ENCODE data around the gene HLA-G.
A peak's percentile ranks its signal among the peaks of the same experiment; 100 is the strongest.
"Not testable (repeated sequence)": the region's sequence is repeated elsewhere in the genome, so short reads cannot be mapped to it uniquely, and the experiment has no call there.

Gene HLA-G

DNA sequence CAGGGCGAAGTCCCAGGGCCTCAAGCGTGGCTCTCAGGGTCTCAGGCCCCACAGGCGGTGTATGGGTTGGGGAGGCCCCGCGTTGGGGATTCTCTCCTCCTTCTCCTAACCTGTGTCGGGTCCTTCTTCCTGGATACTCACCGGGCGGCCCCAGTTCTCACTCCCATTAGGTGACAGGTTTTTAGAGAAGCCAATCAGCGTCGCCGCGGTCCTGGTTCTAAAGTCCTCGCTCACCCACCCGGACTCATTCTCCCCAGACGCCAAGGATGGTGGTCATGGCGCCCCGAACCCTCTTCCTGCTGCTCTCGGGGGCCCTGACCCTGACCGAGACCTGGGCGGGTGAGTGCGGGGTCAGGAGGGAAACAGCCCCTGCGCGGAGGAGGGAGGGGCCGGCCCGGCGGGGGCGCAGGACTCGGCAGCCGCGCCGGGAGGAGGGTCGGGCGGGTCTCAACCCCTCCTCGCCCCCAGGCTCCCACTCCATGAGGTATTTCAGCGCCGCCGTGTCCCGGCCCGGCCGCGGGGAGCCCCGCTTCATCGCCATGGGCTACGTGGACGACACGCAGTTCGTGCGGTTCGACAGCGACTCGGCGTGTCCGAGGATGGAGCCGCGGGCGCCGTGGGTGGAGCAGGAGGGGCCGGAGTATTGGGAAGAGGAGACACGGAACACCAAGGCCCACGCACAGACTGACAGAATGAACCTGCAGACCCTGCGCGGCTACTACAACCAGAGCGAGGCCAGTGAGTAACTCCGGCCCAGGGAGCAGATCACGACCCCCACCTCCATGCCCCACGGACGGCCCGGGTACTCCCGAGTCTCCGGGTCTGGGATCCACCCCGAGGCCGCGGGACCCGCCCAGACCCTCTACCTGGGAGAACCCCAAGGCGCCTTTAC lies at the start of gene HLA-G:
Gene HLA-G, plus strand, starts transcription at position 247 of the 892 bp plus-strand sequence. Its CDS starts 20 bp downstream, at position 267.
- no peak for DNase-seq

DNA sequence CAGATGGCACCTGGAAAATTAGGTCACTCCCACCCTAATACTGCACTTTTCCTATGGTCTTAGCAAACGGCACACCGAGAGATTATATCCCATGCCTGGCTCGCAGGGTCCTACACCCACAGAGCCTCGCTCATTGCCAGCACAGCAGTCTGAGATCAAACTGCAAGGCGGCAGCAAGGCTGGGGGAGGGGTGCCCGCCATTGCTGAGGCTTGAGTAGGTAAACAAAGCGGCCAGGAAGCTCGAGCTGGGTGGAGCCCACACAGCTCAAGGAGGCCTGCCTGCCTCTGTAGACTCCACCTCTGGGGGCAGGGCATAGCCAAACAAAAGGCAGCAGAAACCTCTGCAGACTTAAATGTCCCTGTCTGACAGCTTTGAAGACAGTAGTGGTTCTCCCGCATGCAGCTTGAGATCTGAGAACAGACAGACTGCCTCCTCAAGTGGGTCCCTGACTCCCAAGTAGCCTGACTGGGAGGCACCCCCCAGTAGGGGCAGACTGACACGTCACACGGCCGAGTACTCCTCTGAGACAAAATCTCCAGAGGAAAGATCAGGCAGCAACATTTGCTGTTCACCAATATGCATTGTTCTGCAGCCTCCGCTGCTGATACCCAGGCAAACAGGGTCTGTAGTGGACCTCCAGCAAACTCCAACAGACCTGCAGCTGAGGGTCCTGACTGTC lies 47.5 kb upstream of the HLA-G start:
- not testable (repeated sequence) for DNase-seq

DNA sequence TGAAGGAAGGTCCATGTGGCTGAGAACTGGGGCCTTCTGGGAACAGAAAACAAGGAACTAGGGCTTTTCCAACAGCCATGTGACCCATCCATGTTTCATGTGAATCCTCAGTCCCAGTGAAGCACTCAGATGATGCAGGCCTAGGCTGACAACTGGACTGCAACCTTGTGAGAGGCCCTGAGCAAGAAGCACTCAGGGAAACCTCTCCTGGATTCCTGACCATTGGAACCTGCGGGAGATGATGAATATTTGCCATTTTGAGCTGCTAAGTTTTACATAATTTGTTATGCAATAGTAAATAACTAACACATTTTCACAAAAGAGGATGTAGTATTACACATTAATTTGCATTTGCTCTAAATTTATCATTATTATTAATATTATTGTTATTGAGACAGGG lies 38.4 kb upstream of the HLA-G start:
- no peak for DNase-seq

GRCh38 chr6:29790626-29791025 lies 37.0 kb upstream of the HLA-G start:
- no peak for DNase-seq

- DNase-seq, result no peak
These were observed 36.5 kb upstream of the HLA-G start for GRCh38 chr6:29791162-29791561.

- no peak for DNase-seq
These were observed 35.9 kb upstream of the HLA-G start for GRCh38 chr6:29791786-29792122.

DNA sequence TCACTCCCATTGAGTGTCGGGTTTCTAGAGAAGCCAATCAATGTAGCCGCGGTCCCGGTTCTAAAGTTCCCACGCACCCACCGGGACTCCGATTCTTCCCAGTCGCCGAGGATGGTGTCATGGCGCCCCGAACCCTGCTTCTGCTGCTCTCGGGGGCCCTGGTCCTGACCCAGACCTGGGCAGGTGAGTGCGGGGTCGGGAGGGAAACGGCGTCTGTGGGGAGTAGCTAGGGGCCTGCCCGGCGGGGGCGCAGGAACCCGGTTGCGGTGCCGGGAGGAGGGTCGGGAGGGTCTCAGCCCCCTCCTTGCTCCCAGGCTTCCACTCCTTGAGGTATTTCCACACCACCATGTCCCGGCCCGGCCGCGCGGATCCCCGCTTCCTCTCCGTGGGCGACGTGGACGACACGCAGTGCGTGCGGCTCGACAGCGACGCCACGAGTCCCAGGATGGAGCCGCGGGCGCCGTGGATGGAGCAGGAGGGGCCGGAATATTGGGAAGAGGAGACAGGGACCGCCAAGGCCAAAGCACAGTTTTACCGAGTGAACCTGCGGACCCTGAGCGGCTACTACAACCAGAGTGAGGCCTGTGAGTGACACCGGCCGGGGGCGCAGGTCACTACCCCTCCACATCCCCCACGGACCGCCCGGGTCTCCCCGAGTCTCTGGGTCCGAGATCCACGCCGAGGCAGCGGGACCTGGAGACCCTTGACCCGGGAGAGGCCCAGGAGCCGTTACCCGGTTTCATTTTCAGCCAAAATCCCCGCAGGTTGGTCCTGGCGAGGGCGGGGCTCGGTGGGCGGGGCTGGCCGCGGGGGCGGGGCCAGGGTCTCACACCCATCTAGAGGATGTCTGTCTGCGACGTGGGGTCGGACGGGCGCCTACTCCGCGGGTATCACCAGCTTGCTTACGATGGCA lies 35.2 kb upstream of the HLA-G start:
- DNase-seq, result peak; percentile 66

DNA sequence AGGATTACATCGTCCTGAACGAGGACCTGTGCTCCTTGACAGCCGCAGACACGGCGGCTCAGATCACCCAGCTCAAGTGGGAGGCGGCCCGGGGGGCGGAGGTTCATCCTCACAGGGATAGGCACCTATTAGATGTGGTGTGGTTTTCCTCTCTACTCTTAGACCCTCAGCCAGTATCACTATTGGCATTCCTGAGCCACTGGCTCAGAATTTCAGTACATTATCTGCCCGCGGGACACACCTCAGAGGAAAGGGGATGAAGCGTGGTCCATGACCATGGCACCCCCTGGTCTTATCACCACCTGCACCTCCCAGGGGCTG lies 34.6 kb upstream of the HLA-G start:
- DNase-seq, result no peak

DNA sequence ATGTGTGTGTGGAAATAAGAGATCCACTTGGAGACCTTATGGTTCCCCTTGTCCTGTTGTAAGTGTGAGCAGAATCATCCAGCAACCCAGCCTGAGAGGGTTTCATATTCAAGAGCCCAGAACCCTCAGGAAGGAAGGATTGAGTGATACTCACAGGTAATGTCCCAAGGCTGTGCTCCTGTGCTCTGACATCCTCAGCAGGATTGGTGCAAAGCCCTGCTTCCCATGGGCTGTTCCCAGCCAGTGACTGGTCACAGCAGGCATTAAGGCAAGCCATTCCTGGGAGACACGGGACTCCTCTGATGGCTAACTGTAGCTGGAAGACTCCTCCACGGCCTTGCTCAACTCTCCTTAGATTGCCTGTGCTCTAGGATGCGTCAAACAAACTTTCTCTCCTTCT lies 33.8 kb upstream of the HLA-G start:
- DNase-seq, result no peak

DNA sequence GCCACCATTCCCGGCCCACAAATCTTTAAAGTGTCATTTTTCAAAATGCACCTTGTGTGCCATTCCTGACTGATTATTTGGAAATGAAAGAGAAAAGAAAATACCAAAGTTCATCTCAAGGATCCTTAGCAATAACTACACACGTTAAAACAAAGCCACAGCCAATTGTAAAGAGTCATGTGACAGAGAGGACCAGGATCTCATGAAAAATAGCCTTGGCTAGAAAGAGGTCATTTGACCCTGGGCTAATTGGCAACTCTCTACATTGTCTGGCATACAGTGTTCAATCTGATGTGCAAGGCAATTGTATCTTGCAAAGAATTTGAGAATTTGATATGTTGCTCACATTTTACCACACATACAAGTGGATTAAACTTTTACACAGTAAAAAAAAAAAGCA lies 31.6 kb upstream of the HLA-G start:
- DNase-seq, result no peak

DNA sequence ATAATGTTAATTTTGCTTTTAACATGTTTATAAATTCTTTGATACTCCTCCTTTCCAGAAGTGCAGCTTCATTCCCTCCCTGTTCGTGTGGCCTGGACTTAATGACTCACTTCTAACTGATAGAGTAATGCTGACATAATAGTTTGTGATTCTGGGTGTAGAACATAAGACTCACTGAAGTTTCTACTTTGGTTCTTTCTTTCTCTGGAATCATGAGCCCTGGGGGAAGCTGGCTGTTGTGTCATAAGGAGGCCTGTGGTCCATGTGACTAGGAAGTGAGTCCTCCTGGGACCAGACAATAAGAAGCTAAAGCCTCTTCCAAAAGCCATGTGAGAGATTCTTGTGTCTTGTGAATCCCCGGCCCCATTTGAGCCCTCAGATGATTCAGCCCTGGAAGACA lies 30.5 kb upstream of the HLA-G start:
- no peak for DNase-seq

DNA sequence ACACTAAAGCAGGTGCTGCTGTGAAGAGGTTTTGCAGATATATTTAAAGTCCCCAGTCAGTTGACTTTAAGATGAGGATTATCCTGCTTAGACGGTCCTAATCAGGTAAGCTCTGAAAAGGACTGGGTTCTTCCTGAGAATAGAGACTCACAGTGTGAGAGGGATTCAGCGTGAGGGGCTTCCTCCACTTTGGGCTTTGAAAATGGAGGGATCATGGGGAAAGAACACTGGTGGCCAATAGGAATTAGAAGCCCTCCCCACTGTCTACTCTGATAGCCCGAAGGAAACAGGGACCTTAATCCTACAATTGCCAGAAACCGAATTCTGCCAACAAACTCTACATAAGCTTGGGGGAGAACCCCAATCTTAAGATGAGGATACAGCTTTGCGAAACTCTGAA lies 29.7 kb upstream of the HLA-G start:
- no peak for DNase-seq

DNA sequence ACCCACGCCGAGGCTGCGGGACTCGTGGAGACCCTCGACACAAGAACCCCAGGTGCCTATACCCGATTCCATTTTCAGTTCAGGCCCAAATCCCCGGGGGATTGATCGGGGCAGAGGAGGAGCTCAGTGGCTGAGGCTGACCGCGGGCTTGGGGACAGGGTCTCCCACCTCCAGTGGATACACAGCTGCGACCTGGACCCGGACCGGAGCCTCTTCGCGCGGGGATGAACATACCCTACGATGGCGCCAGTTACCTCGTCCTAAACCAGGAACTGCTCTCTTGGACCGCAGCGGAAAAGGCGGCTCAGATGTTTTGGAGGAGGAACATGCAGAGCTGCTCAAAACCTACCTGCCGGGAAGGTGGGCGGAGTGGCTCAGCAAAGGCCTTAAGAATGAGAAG lies 27.4 kb upstream of the HLA-G start:
- DNase-seq, result no peak

DNA sequence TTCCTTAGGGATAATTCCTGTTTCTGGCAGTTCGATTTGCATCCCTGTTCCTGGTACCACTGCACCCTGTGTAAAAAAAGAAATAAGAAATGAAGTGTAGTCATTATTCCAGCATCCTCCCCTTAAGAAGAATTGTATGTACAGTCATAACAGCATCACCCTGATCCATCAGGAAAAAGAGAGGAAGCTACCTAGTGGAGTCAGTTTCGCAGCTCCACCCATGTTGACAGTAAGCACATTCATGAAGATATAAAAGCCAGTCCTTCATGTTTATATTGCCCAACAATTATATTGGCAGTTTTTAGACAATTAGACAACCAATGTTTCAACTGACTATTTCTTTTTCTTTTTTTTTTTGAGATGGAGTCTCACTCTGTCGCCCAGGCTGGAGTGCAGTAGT lies 21.2 kb upstream of the HLA-G start:
- DNase-seq, result no peak

DNA sequence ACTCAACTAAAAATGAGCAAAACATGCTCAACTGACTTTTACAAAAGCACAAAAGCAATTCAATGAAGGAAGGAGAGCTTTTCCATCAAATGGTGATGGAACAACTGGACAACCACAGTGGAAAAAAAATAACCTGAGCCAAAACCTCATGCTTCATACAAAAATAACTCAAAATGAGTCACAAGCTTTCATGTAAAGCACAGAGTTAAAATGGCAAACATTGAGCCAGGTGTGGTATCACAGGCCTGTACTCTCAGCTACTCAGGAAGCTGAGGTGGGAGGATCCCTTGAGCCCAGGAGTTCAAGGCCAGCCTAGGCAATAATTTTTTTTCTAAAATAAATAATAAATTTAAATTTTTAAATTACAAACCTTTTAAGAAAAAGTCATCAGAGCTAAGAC lies 18.4 kb upstream of the HLA-G start:
- no peak for DNase-seq

GRCh38 chr6:29810371-29810770 lies 17.3 kb upstream of the HLA-G start:
- no peak for DNase-seq

DNA sequence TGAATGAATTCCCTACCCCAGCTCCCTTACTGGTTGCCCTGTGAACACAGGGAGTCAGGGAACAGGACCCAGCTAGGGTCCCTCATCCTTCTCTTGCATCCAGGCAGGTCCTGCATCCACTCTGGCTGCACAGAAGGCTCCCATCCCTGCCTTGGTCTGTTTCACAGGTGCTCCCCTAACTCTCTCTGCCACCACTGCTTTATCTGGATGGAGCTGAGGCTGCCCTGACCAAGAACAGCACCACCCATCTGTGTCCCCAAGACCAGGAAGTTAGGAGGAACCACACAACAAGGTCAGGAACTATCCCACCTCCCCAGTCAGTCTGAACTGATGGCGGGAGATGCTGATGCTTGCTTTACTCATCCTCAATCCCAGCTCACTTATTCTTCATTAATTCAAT lies 16.2 kb upstream of the HLA-G start:
- no peak for DNase-seq

DNA sequence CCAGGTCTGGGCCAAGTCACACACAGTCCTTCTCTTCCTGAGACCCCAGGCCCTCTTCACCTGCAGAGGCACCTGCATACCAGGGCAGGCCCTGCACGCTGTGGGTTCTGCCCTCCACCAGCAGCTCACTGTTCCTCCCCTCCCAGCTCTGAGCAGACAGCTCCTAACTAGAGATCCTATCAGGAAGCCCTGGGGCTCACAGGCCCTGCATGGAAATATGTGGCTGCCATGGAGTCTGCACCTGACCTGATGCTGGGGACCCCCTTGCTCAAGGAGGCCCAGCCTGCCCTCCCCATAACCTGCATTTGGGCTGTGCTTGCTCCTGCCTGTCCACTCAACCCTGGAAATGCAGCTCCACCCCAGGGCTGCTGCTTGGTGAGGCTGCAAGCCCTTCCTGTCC lies 14.6 kb upstream of the HLA-G start:
- no peak for DNase-seq

GRCh38 chr6:29813809-29814208 lies 13.8 kb upstream of the HLA-G start:
- no peak for DNase-seq

DNA sequence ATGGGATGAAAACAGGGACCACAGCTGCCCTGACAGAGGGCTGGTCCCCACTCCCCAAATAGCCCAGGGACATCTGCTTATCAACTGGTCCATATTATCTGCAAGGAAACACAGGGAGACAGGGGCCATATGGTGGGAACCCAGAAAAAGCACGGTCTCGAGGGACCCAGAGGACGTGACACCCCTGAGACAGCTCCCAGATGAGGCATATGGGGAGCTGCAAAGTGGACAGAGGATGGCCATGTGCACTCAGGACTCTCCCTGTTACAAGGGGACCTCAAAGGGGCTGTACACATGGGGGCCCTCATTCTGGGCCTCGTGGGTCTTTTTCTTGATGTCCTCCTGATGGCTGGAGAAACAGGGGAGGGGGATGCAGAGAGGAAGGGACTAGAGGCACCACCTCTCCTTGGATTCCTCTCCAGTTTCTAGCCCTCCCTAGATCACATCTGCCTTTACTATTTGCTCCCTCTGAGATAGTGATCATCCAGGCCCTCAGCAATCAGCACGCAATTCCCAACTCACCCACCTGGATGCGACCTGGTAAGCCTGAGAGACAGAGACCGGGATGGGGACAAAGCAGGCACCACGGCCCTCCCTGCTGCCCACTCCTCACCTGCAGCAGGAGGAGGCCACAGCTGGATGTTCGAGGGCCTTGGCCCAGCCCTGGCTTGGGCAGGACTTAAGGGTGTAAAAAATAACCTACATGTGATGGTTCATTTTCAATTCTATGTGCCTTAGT lies 13.1 kb upstream of the HLA-G start:
- no peak for DNase-seq

DNA sequence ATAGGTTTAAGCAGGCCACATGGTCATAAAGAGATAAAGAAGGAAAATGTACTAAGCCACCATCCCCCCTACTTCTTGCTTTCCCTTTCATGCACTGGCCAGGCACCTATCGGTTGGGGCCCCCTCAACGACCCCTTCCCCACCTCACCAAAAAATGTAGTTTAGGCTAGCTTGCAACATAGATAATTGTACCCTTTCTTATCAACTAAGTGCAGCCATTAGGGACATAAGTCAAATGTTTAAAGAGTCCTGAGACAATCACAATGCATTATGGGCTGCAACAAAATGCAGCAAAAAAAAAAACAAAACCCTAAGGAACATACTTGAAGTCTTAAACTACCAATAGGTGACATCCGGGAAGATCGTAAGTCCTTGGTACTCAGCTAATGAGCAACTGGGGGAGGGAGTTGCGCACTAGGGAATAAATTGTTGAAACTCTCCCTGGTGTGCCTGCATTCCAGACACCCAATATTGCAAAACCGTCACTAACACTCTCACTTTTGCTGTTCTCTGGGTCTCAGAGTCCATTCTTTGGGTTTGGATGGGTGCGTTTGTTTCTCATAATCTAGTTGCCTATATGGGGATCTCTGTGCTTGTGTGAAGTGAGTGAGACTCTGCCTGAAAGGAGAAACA lies 12.4 kb upstream of the HLA-G start:
- no peak for DNase-seq

- DNase-seq, result no peak
These were observed 11.6 kb upstream of the HLA-G start for GRCh38 chr6:29816030-29816429.
